ENCODE results near the gene TMEM39B.

DNA sequence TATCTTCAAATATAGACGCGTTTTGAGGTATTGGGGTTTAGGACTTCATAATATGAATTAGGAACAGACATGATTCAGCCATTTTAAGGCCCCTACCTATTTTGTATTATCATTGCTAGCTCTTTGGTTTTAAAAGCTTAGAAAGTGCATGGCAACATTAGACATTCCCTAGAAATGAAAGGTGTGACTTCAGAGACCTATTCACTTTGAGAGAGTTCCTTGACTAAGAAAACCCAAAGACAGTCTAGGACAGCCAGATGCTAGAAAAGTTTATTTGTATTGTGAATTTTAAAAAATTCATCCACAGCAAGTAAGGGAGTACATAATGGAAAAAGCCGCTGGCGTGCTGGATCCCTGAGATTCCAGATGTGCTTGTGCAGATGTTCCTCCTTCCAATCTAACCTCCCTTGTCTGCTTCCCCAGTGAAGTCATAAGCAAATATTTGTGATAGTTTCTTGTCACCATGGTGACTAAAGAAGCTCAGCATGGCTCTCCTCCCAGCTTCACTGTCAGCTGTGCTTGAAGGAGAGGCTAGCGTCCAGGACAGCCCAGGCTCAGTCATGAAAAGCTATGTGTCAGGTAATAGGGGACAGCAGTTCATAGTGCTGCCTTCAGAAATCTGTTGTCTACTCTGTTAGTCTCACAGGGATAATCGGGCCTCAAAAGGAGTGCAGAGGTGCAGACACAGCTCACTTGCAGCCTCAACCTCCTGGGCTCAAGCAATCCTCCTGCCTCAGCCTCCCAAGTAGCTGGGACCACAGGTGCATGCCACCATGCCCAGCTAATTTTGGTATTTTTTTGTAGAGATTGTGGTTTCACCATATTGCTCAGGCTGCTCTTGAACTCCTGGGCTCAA lies 69.9 kb downstream of the TMEM39B start:
- TF ChIP-seq POLR2A (IDR thresholded peaks at IDR 0.05; ENCODE audit: low read length) (no peak), GATA1 (IDR thresholded peaks at IDR 0.05; ENCODE audit: low read depth, low read length) (no peak)

Measured in erythroblast (primary cell).